Measurements from ENCODE around the gene PDF. TPM values are rescaled to one million over a fixed set of nuclear protein-coding genes. Genes with fewer than 3 reads are reported as not detected.
A peak's percentile ranks its signal among the peaks of the same experiment; 100 is the strongest.
"Not testable (repeated sequence)": the region's sequence is repeated elsewhere in the genome, so short reads cannot be mapped to it uniquely, and the experiment has no call there.

PDF gene, protein sequence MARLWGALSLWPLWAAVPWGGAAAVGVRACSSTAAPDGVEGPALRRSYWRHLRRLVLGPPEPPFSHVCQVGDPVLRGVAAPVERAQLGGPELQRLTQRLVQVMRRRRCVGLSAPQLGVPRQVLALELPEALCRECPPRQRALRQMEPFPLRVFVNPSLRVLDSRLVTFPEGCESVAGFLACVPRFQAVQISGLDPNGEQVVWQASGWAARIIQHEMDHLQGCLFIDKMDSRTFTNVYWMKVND
- 17.4 and 21.5 TPM in 2 replicates for total RNA-seq

- peaks cover 36% of the 10 kb centered on the region for H3K4me1 Mint-ChIP-seq (ENCODE audit: low read depth)
- H3K27me3 Mint-ChIP-seq (ENCODE audit: insufficient read depth), result no peaks in the 10 kb centered on the region
- intact Hi-C loops (cut with micrococcal nuclease), result loop anchor here (1.0 to 10.0 kb wide), 5 partner anchors 9 to 1194 kb away; partner anchors contain the start of genes COG4, COG8, CYB5B and NIP7
- peak within 1 kb of the TSS; percentile 63 for H3K27ac Mint-ChIP-seq
- H3K36me3 Mint-ChIP-seq (ENCODE audit: low read depth), result peaks cover 39% of the 10 kb centered on the region
- H3K9me3 Mint-ChIP-seq, result no peaks in the 10 kb centered on the region
- peak; percentile 86 for DNase-seq (ENCODE audit: low spot score)
- H3K4me3 Mint-ChIP-seq, result peak within 1 kb of the TSS; percentile 84
These were observed at the start of gene PDF for GRCh38 chr16:69330286-69331109. PDF (minus strand) TSS chr16:69330588; CDS start chr16:69330570, 18 bp downstream.

GRCh38 chr16:69378760-69379159 lies 48.4 kb upstream of the PDF start:
- H3K9me3 Mint-ChIP-seq, result no peaks in the 10 kb centered on the region
- H3K36me3 Mint-ChIP-seq (ENCODE audit: low read depth), result peaks cover 29% of the 10 kb centered on the region
- no peak overlapping the region for H3K4me3 Mint-ChIP-seq
- DNase-seq (ENCODE audit: low spot score), result no peak
- intact Hi-C loops (cut with micrococcal nuclease), result no loop called here
- no peaks in the 10 kb centered on the region for H3K27me3 Mint-ChIP-seq (ENCODE audit: insufficient read depth)
- H3K4me1 Mint-ChIP-seq (ENCODE audit: low read depth), result peaks cover 24% of the 10 kb centered on the region
- no peak overlapping the region for H3K27ac Mint-ChIP-seq

DNA sequence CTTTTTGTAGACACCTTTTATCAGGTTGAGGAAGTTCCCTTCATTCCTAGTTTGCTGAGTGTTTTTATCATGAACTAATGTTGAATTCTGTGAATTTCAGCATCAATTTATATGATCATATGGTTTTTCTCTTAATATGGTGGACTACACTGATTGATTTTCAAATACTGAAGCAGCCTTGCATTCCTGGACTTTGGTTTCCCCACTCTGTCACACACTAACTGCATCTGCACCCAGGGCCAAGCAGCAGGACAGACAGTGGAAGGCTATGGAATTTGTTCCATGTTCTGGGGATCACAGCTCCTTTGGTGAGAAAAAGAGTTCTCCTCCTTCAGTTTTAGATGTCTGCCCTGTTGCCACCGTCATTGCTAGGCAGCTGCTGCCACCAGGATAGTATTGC lies 47.6 kb upstream of the PDF start:
- Mint-ChIP-seq H3K9me3 (no peaks in the 10 kb centered on the region), H3K36me3 (ENCODE audit: low read depth) (peaks cover 27% of the 10 kb centered on the region), H3K4me1 (ENCODE audit: low read depth) (peaks cover 22% of the 10 kb centered on the region), H3K27me3 (ENCODE audit: insufficient read depth) (no peaks in the 10 kb centered on the region), H3K4me3 (no peak overlapping the region), H3K27ac (no peak overlapping the region)
- DNase-seq (ENCODE audit: low spot score), result no peak
- intact Hi-C loops (cut with micrococcal nuclease), result no loop called here

DNA sequence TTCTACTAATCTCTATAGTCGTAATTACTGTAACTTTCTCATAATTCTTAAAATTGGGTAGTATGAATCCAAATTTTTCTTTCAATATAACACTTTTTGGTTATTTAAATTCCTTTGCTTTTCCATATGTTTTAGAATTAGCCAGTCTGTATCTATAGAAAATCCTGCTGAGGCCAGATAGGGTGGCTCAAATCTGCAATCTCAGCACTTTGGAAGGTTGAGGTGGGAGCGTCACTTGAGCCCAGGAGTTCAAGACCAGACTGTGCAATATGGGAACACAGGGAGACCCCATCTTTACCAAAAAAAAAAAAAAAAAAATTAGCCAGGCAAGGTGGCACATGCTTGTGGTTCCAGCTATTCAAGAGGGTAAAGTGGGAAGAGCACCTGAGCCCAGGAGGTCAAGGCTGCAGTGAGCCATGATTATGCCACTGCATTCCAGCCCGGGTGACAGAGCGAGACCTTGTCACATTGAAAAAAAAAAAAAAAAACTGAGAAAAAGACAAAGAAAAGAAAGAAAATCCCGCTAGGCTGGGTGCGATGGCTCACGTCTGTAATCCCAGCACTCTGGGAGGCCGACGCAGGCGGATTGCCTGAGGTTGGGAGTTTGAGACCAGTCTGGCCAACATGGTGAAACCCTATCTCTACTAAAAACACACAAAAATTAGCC lies 46.1 kb upstream of the PDF start:
- H3K9me3 Mint-ChIP-seq, result no peaks in the 10 kb centered on the region
- no peak overlapping the region for H3K27ac Mint-ChIP-seq
- no peak overlapping the region for H3K4me3 Mint-ChIP-seq
- no peaks in the 10 kb centered on the region for H3K27me3 Mint-ChIP-seq (ENCODE audit: insufficient read depth)
- H3K4me1 Mint-ChIP-seq (ENCODE audit: low read depth), result peaks cover 13% of the 10 kb centered on the region
- intact Hi-C loops (cut with micrococcal nuclease), result no loop called here
- H3K36me3 Mint-ChIP-seq (ENCODE audit: low read depth), result peaks cover 30% of the 10 kb centered on the region
- DNase-seq (ENCODE audit: low spot score), result no peak

DNA sequence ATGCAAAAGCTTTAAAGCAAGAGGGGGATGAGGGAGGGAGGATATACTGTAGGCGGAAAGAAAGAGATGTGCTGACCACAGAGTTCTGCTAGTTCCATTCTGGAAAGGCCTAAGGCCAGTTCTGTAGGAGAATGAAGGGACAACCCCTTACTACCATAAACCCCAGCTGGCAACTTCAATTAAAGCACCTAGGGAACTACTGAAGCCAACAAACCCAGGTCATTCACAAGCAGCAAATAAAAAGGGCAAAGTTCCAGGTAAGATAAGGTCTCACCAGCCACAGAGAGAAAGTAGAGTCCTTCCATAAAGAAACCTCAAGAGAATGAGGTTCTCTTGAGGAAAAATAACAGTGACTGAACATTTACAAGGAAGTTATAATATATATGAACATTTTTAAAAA lies 42.6 kb upstream of the PDF start:
- Mint-ChIP-seq H3K4me3 (no peak overlapping the region), H3K9me3 (no peaks in the 10 kb centered on the region), H3K36me3 (ENCODE audit: low read depth) (peaks cover 45% of the 10 kb centered on the region), H3K27me3 (ENCODE audit: insufficient read depth) (no peaks in the 10 kb centered on the region), H3K27ac (peak overlapping the region; percentile 35), H3K4me1 (ENCODE audit: low read depth) (peaks cover 10% of the 10 kb centered on the region)
- no peak for DNase-seq (ENCODE audit: low spot score)
- intact Hi-C loops (cut with micrococcal nuclease), result no loop called here

GRCh38 chr16:69371564-69371963 lies 41.2 kb upstream of the PDF start:
- Mint-ChIP-seq H3K36me3 (ENCODE audit: low read depth) (peaks cover 50% of the 10 kb centered on the region), H3K4me1 (ENCODE audit: low read depth) (peaks cover 15% of the 10 kb centered on the region), H3K9me3 (no peaks in the 10 kb centered on the region), H3K27ac (no peak overlapping the region), H3K4me3 (no peak overlapping the region), H3K27me3 (ENCODE audit: insufficient read depth) (no peaks in the 10 kb centered on the region)
- DNase-seq (ENCODE audit: low spot score), result no peak
- intact Hi-C loops (cut with micrococcal nuclease), result no loop called here

GRCh38 chr16:69368866-69369265 lies 38.5 kb upstream of the PDF start:
- Mint-ChIP-seq H3K27ac (no peak overlapping the region), H3K36me3 (ENCODE audit: low read depth) (peaks cover 67% of the 10 kb centered on the region), H3K9me3 (no peaks in the 10 kb centered on the region), H3K27me3 (ENCODE audit: insufficient read depth) (no peaks in the 10 kb centered on the region), H3K4me3 (no peak overlapping the region), H3K4me1 (ENCODE audit: low read depth) (peaks cover 25% of the 10 kb centered on the region)
- intact Hi-C loops (cut with micrococcal nuclease), result no loop called here
- DNase-seq (ENCODE audit: low spot score), result no peak

DNA sequence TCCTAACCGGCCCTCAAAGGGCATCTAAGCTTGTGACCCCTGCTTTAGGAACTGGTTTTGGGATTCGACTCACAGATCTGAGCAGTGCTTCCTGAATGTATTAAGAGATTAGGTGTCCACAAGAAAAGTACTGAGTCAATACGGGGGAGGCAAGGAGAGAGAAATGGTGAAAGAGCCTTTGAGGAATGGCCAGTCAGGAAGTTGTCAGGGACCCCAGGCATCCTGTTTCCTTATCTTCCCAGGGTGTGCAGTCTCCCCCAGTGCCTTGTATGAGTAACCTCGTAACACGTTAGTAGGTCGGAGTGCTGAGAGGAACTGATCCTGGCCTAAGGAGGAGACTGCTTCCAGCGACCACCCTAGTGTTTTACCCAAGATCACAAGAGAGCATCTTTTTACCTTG lies 37.6 kb upstream of the PDF start:
- Mint-ChIP-seq H3K36me3 (ENCODE audit: low read depth) (peaks cover 70% of the 10 kb centered on the region), H3K4me3 (no peak overlapping the region), H3K27ac (no peak overlapping the region), H3K9me3 (no peaks in the 10 kb centered on the region), H3K4me1 (ENCODE audit: low read depth) (peaks cover 19% of the 10 kb centered on the region), H3K27me3 (ENCODE audit: insufficient read depth) (no peaks in the 10 kb centered on the region)
- no peak for DNase-seq (ENCODE audit: low spot score)
- intact Hi-C loops (cut with micrococcal nuclease), result no loop called here

DNA sequence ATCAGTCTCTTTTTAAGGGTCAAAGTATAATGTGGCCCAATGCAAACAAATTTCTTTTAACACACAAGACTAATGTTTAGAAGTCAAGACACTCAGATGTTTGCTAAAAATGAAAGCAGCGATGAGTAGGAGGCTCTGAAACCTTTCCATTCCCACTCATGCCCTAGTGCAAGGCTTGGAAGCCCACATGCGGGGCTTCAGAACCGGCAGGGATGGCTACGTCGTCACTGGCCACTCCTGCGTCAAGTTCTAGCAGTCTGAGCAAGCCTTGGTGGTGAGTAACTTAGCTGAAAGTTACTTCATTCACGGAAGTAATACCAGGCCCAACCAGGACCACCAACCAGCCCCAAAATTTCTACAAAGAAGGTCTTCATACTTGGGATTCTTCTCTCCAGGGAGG lies 36.0 kb upstream of the PDF start:
- intact Hi-C loops (cut with micrococcal nuclease), result no loop called here
- no peaks in the 10 kb centered on the region for H3K27me3 Mint-ChIP-seq (ENCODE audit: insufficient read depth)

DNA sequence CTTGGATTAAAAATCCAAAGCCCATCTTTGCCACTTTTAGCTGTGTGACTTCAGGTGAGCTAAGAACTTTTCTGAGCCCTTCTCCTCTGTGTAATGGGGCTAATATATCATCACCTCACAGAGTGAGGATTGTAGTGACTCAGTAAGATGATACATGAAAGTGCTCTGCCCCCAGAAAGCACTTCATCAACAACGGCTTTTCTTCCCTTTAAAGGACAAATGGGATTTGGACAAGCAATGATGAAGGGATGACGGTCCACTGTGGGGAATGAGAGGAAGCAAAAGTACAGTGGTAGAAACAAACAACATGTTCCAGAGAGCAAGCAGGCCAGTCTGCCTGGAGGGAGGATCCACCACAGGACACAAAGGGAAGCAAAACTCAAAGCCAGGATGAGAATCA lies 35.5 kb upstream of the PDF start:
- DNase-seq (ENCODE audit: low spot score), result no peak
- H3K4me3 Mint-ChIP-seq, result no peak overlapping the region
- peaks cover 16% of the 10 kb centered on the region for H3K4me1 Mint-ChIP-seq (ENCODE audit: low read depth)
- intact Hi-C loops (cut with micrococcal nuclease), result no loop called here
- no peaks in the 10 kb centered on the region for H3K9me3 Mint-ChIP-seq
- no peaks in the 10 kb centered on the region for H3K27me3 Mint-ChIP-seq (ENCODE audit: insufficient read depth)
- peak overlapping the region; percentile 65 for H3K27ac Mint-ChIP-seq
- peaks cover 61% of the 10 kb centered on the region for H3K36me3 Mint-ChIP-seq (ENCODE audit: low read depth)

More for the DNA sequence above, 36.0 kb upstream of the PDF start:
- Mint-ChIP-seq H3K4me1 (ENCODE audit: low read depth) (peaks cover 16% of the 10 kb centered on the region), H3K4me3 (no peak overlapping the region), H3K9me3 (no peaks in the 10 kb centered on the region), H3K36me3 (ENCODE audit: low read depth) (peaks cover 60% of the 10 kb centered on the region), H3K27ac (peak overlapping the region; percentile 14)
- DNase-seq (ENCODE audit: low spot score), result no peak

GRCh38 chr16:69364088-69364487 lies 33.7 kb upstream of the PDF start:
- Mint-ChIP-seq H3K27me3 (ENCODE audit: insufficient read depth) (no peaks in the 10 kb centered on the region), H3K4me1 (ENCODE audit: low read depth) (peaks cover 16% of the 10 kb centered on the region), H3K27ac (no peak overlapping the region), H3K36me3 (ENCODE audit: low read depth) (peaks cover 47% of the 10 kb centered on the region), H3K4me3 (no peak overlapping the region), H3K9me3 (no peaks in the 10 kb centered on the region)
- no peak for DNase-seq (ENCODE audit: low spot score)
- intact Hi-C loops (cut with micrococcal nuclease), result no loop called here

DNA sequence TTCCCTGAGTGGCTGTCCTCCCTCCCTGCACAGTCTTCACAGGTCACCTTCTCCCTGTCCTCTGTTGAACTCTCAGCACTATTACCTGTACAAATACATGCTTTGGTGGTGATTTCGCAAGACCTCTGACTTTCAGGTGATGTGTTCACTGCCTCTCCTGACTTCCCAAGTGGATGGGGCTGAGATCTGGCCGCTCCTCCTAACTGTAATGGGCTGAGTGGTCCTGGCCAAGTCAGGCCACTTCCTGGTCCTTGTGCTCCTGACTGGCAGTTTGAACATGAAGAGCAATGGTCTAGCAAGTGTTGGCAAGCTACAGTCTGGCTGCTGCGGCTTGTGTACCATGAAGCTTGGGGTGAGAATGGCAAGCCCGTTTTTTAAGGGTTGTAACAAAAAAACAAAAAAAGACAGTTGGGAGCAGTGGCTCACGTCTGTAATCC lies 32.9 kb upstream of the PDF start:
- Mint-ChIP-seq H3K27ac (no peak overlapping the region), H3K4me3 (no peak overlapping the region)

DNA sequence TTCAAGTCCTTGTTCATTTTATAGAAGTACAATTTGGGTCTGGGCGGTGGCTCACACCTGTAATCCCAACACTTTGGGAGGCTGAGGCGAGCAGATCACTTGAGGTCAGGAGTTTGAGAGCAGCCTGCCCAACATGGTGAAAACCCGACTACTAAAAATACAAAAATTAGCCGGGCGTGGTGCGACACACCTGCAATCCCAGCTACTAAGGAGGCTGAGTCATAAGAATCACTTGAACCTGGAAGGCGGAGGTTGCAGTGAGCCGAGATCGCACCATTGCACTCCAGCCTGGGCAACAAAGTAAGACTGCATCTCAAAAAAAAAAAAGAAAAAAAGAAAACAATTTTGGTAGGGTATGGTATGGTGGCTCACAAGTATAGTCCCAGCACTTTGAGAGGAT lies 29.7 kb upstream of the PDF start:
- H3K4me1 Mint-ChIP-seq (ENCODE audit: low read depth); H3K27me3 Mint-ChIP-seq (ENCODE audit: insufficient read depth); H3K4me3 Mint-ChIP-seq; DNase-seq (ENCODE audit: low spot score); intact Hi-C loops (cut with micrococcal nuclease); H3K27ac Mint-ChIP-seq; H3K9me3 Mint-ChIP-seq: not testable (repeated sequence)
- H3K36me3 Mint-ChIP-seq (ENCODE audit: low read depth), result peaks cover 31% of the 10 kb centered on the region

More for the DNA sequence above, 32.9 kb upstream of the PDF start:
- Mint-ChIP-seq H3K27me3 (ENCODE audit: insufficient read depth) (no peaks in the 10 kb centered on the region), H3K9me3 (no peaks in the 10 kb centered on the region), H3K36me3 (ENCODE audit: low read depth) (peaks cover 42% of the 10 kb centered on the region), H3K4me1 (ENCODE audit: low read depth) (peaks cover 16% of the 10 kb centered on the region)
- intact Hi-C loops (cut with micrococcal nuclease), result no loop called here
- DNase-seq (ENCODE audit: low spot score), result no peak

All from activated T-helper 1 cell treated with anti-CD3 and anti-CD28 coated beads, Interleukin-12 subunit alpha, Interleukin-12 subunit beta, Interleukin-2, Interleukin-4 antibody, amounts not matched to agents 30 ng/mL and 10 ng/mL and 1 ng/mL, durations not matched to agents 14 hours and 24 hours and 36 hours (primary cell).